ENCODE results near the gene NRL. TPM values are rescaled to one million over a fixed set of nuclear protein-coding genes. Genes with fewer than 3 reads are reported as not detected.

The NRL gene
- total RNA-seq, 1 donor from 2014 or later, result 1.8 TPM

GRCh38 chr14:24146453-24146977 is 31.8 kb upstream of the NRL start, which contains the start of gene PSME2:
Gene PSME2, minus strand, starts transcription at chr14:24146610. Its CDS starts 29 bp downstream, at chr14:24146581.
- peak within 1 kb of the TSS; percentile 92 for H3K27ac Mint-ChIP-seq
- H3K4me1 Mint-ChIP-seq (ENCODE audit: unreplicated experiment), result peaks cover 36% of the 10 kb centered on the region
- H3K4me3 Mint-ChIP-seq, result peak within 1 kb of the TSS; percentile 98
- H3K9me3 Mint-ChIP-seq, result no peaks in the 10 kb centered on the region
- H3K36me3 Mint-ChIP-seq, result peaks cover 9% of the 10 kb centered on the region
- DNase-seq (ENCODE audit: extremely low spot score, unreplicated experiment), result peak; percentile 94
- no peak for TF ChIP-seq CTCF (conservative IDR thresholded peaks at IDR 0.05)
- H3K27me3 Mint-ChIP-seq, result no peaks in the 10 kb centered on the region

GRCh38 chr14:24145690-24146452 is 31.1 kb upstream of the NRL start:
- no peak for TF ChIP-seq CTCF (conservative IDR thresholded peaks at IDR 0.05)
- peaks cover 9% of the 10 kb centered on the region for H3K36me3 Mint-ChIP-seq
- no peaks in the 10 kb centered on the region for H3K9me3 Mint-ChIP-seq
- H3K4me1 Mint-ChIP-seq (ENCODE audit: unreplicated experiment), result peaks cover 36% of the 10 kb centered on the region
- H3K4me3 Mint-ChIP-seq, result peak overlapping the region; percentile 98
- no peak for DNase-seq (ENCODE audit: extremely low spot score, unreplicated experiment)
- no peaks in the 10 kb centered on the region for H3K27me3 Mint-ChIP-seq
- H3K27ac Mint-ChIP-seq, result peak overlapping the region; percentile 92

- no peak for TF ChIP-seq CTCF (conservative IDR thresholded peaks at IDR 0.05)
- Mint-ChIP-seq H3K9me3 (no peaks in the 10 kb centered on the region), H3K27me3 (no peaks in the 10 kb centered on the region)
Observed at GRCh38 chr14:24145219-24145618, 30.5 kb upstream of the NRL start.

GRCh38 chr14:24144451-24144850 is 29.7 kb upstream of the NRL start:
- H3K27ac Mint-ChIP-seq, result no peak overlapping the region

More at GRCh38 chr14:24145219-24145618, 30.5 kb upstream of the NRL start:
- Mint-ChIP-seq H3K4me3 (peak overlapping the region; percentile 98), H3K27ac (peak overlapping the region; percentile 92), H3K36me3 (peaks cover 5% of the 10 kb centered on the region), H3K4me1 (ENCODE audit: unreplicated experiment) (peaks cover 36% of the 10 kb centered on the region)
- DNase-seq (ENCODE audit: extremely low spot score, unreplicated experiment), result no peak

GRCh38 chr14:24143511-24143910 is 28.8 kb upstream of the NRL start:
- DNase-seq (ENCODE audit: extremely low spot score, unreplicated experiment), result no peak
- Mint-ChIP-seq H3K4me3 (peak overlapping the region; percentile 89), H3K9me3 (no peaks in the 10 kb centered on the region), H3K27me3 (no peaks in the 10 kb centered on the region), H3K27ac (no peak overlapping the region), H3K4me1 (ENCODE audit: unreplicated experiment) (peaks cover 41% of the 10 kb centered on the region), H3K36me3 (peaks cover 12% of the 10 kb centered on the region)
- no peak for TF ChIP-seq CTCF (conservative IDR thresholded peaks at IDR 0.05)

More at GRCh38 chr14:24144451-24144850, 29.7 kb upstream of the NRL start:
- no peaks in the 10 kb centered on the region for H3K9me3 Mint-ChIP-seq
- no peak for DNase-seq (ENCODE audit: extremely low spot score, unreplicated experiment)
- H3K4me3 Mint-ChIP-seq, result peak overlapping the region; percentile 24
- no peaks in the 10 kb centered on the region for H3K27me3 Mint-ChIP-seq
- no peak for TF ChIP-seq CTCF (conservative IDR thresholded peaks at IDR 0.05)
- H3K4me1 Mint-ChIP-seq (ENCODE audit: unreplicated experiment), result peaks cover 37% of the 10 kb centered on the region
- peaks cover 6% of the 10 kb centered on the region for H3K36me3 Mint-ChIP-seq
